ENCODE data around the gene DNAH9. TPM values are rescaled to one million over a fixed set of nuclear protein-coding genes. Genes with fewer than 3 reads are reported as not detected.

Gene DNAH9
- polyA plus RNA-seq, 2 of the 4 experiments (the other 2 are of a cell fraction): 0.03 to 0.04 TPM

DNA sequence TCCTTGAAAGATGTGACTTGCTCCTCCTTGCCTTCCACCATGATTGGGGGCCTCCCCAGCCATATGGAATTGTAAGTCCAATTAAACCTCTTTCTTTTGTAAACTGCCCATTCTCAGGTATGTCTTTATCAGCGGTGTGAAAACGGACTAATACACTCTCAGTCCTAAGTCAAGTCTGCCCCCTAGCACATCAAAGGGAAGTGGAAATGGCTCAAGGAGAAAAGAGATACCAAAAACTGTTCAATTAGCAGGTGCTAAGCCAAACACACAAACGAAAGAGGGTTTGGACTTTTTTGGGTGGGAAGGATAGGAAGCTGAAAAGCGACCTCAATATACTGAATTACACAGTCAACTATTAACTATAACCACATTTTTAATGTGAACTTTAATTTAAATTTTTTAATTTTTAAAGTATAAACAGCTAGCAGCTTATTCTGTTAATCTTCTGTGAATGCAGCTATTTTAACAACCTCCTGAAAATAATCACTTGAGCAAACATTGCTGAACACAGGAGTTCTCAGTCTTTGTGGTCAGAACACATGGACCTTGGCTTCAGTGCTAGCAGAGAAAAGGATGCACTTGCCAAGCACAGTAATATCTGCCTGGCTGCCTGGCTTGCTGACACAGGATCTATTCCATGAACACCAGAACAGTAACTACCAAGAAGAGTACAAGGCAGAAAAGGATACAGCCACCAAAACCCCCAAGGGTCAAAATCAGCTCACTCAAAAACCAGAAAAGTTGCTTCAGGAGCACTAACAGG is 388.1 kb downstream of the DNAH9 start:
- ATAC-seq (no peak; a peak in 1 of 6 replicates), DNase-seq (ENCODE audit: low read depth in 1 of 2, low spot score in 1 of 2) (no peak), FAIRE-seq (no peak)
- ChIA-PET CTCF (interaction anchor here (0.7 to 6.6 kb wide), 17 partner anchors 9 to 1339 kb away, joined by 3 to 37 read pairs (median 4); partner anchors contain the start of gene ZNF18), POLR2A (interaction anchor here (1.3 kb wide), 1 partner anchor 11 kb away, joined by 7 read pairs; the partner anchor contains the start of gene ZNF18)
- Histone ChIP-seq H3K27ac (no peak overlapping the region), H3K4me1 (no peaks in the 10 kb centered on the region), H3K4me3 (no peak overlapping the region), H3K9me3 (no peaks in the 10 kb centered on the region), H3K4me2 (no peak overlapping the region)
- TF ChIP-seq, protein P1, sequence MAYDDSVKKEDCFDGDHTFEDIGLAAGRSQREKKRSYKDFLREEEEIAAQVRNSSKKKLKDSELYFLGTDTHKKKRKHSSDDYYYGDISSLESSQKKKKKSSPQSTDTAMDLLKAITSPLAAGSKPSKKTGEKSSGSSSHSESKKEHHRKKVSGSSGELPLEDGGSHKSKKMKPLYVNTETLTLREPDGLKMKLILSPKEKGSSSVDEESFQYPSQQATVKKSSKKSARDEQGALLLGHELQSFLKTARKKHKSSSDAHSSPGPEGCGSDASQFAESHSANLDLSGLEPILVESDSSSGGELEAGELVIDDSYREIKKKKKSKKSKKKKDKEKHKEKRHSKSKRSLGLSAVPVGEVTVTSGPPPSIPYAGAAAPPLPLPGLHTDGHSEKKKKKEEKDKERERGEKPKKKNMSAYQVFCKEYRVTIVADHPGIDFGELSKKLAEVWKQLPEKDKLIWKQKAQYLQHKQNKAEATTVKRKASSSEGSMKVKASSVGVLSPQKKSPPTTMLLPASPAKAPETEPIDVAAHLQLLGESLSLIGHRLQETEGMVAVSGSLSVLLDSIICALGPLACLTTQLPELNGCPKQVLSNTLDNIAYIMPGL (CRISPR knock-in tag; IDR thresholded peaks at IDR 0.05; ENCODE audit: borderline replicate concordance): no peak
- TF ChIP-seq RFX5 (IDR thresholded peaks at IDR 0.05) (no peak), FOSB (CRISPR knock-in tag; IDR thresholded peaks at IDR 0.05) (no peak), FOSL2 (IDR thresholded peaks at IDR 0.05) (no peak), FOSL2 (CRISPR knock-in tag; IDR thresholded peaks at IDR 0.05) (no peak), RNF2 (IDR thresholded peaks at IDR 0.05; ENCODE audit: borderline replicate concordance, low read depth) (no peak), EP300 (IDR thresholded peaks at IDR 0.05) (no peak), ESRRA (IDR thresholded peaks at IDR 0.05; ENCODE audit: borderline replicate concordance, low read length) (no peak), KDM5A (IDR thresholded peaks at IDR 0.05) (no peak), GATA3 (IDR thresholded peaks at IDR 0.05; ENCODE audit: borderline replicate concordance) (no peak), SREBF2 (IDR thresholded peaks at IDR 0.05) (no peak), JUNB (IDR thresholded peaks at IDR 0.05) (no peak), HOXB5 (CRISPR knock-in tag; IDR thresholded peaks at IDR 0.05) (no peak)
- TF ChIP-seq, protein P2, sequence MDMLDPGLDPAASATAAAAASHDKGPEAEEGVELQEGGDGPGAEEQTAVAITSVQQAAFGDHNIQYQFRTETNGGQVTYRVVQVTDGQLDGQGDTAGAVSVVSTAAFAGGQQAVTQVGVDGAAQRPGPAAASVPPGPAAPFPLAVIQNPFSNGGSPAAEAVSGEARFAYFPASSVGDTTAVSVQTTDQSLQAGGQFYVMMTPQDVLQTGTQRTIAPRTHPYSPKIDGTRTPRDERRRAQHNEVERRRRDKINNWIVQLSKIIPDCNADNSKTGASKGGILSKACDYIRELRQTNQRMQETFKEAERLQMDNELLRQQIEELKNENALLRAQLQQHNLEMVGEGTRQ (IDR thresholded peaks at IDR 0.05): no peak
- TF ChIP-seq, protein P3, sequence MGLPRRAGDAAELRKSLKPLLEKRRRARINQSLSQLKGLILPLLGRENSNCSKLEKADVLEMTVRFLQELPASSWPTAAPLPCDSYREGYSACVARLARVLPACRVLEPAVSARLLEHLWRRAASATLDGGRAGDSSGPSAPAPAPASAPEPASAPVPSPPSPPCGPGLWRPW (IDR thresholded peaks at IDR 0.05): no peak
- TF ChIP-seq, protein P4, sequence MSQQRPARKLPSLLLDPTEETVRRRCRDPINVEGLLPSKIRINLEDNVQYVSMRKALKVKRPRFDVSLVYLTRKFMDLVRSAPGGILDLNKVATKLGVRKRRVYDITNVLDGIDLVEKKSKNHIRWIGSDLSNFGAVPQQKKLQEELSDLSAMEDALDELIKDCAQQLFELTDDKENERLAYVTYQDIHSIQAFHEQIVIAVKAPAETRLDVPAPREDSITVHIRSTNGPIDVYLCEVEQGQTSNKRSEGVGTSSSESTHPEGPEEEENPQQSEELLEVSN (IDR thresholded peaks at IDR 0.05; ENCODE audit: borderline replicate concordance, low read depth): no peak
- WGBS (ENCODE audit: missing lambda C conversion rate): 60% methylated on average over 4 of the region's 4 CpGs

DNA sequence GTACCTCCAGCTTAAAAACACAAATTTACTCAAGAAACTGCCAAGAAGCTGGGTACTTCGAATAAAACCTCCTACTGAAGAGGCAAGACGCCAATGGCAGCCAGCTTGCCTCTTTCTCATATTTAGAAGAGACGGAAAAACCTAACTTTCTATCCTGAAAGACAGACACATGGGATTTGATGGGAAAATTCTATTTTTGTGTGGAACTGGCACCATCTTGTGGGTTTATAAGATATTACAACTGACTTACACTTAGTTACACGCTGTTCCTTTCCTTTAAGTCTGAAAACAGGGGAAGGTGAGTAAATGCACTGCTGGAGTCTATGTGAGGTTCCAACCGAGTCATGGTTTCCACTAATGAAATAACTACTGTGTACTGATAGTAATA is 388.7 kb downstream of the DNAH9 start:
- ATAC-seq (peak; percentile 74 to 84; a peak in 5 of 6 replicates), FAIRE-seq (peak; percentile 98), DNase-seq (ENCODE audit: low read depth in 1 of 2, low spot score in 1 of 2) (peak; percentile 49 to 66)
- WGBS (ENCODE audit: missing lambda C conversion rate): 15% methylated on average over 5 of the region's 5 CpGs
- Histone ChIP-seq H3K4me1 (no peaks in the 10 kb centered on the region), H3K9me3 (no peaks in the 10 kb centered on the region), H3K4me3 (no peak overlapping the region), H3K27ac (no peak overlapping the region), H3K4me2 (no peak overlapping the region)
- CTCF ChIA-PET: interaction anchor here (0.7 to 6.6 kb wide), 16 partner anchors 9 to 1340 kb away, joined by 3 to 37 read pairs (median 4); partner anchors contain the start of gene ZNF18
- POLR2A ChIA-PET: interaction anchor here (1.3 kb wide), 1 partner anchor 11 kb away, joined by 7 read pairs; the partner anchor contains the start of gene ZNF18
- TF ChIP-seq EHF (CRISPR knock-in tag; IDR thresholded peaks at IDR 0.05) (no peak), RAD21 (conservative IDR thresholded peaks at IDR 0.05 in 1 of 2, IDR thresholded peaks at IDR 0.05 in 1 of 2) (peak; percentile 73 to 82), TP53 (CRISPR knock-in tag; IDR thresholded peaks at IDR 0.05) (no peak), KDM5A (IDR thresholded peaks at IDR 0.05) (no peak), SMC3 (IDR thresholded peaks at IDR 0.05) (peak; percentile 73)
- TF ChIP-seq, protein P2 (IDR thresholded peaks at IDR 0.05): no peak
- TF ChIP-seq, protein P1 (CRISPR knock-in tag; IDR thresholded peaks at IDR 0.05; ENCODE audit: borderline replicate concordance): no peak
- TF ChIP-seq, protein P5, sequence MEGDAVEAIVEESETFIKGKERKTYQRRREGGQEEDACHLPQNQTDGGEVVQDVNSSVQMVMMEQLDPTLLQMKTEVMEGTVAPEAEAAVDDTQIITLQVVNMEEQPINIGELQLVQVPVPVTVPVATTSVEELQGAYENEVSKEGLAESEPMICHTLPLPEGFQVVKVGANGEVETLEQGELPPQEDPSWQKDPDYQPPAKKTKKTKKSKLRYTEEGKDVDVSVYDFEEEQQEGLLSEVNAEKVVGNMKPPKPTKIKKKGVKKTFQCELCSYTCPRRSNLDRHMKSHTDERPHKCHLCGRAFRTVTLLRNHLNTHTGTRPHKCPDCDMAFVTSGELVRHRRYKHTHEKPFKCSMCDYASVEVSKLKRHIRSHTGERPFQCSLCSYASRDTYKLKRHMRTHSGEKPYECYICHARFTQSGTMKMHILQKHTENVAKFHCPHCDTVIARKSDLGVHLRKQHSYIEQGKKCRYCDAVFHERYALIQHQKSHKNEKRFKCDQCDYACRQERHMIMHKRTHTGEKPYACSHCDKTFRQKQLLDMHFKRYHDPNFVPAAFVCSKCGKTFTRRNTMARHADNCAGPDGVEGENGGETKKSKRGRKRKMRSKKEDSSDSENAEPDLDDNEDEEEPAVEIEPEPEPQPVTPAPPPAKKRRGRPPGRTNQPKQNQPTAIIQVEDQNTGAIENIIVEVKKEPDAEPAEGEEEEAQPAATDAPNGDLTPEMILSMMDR (IDR thresholded peaks at IDR 0.05): peak; percentile 79
